HG03066 (cell line): ENCODE measurements around the gene ATP1A4.
A peak's percentile ranks its signal among the peaks of the same experiment; 100 is the strongest.

ENCODE experiments used
- ATAC-seq: cut with Tn5 transposase; IDR thresholded peaks from one replicate; pipeline ENCODE4 v1.9.1; 2021; ENCODE audit warnings: low read depth; ENCODE audit not compliant: unreplicated experiment

Gene ATP1A4

DNA sequence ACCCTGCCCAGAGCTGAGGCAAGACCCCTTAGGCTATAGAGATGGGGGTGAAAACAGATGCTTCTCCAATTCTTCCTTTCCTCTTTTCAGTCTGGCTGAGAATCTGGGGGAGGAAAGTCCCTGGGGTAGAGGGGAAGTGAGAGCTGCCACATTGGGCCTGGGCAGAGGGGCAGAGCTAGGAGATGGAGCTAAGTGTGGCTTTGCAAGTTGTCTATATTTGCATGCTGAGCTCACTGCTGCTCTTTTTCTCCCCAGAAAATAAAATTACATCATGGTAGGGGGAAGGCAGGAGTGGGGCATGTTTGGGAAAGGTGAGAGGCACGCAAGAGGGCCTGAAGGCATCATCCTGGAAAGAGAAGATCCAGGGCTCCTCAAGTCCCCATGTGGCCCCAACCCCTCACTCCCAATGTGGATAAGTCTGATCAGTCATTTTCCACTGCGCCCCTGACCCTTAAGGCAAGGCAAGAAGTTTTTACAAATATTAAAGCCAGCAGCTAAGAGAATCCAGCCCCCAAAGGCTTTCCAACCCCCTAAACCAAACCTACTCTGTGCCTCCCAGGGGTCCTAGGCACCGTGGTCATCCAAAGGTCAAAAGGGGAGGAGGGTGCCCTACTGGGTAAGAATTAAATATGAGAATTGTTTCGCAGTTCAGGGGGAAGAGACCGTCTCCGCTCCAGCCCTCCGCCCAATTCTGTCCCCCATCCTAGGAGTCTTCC, 53.3 kb downstream of the ATP1A4 start:
- peak; percentile 57 for ATAC-seq

DNA sequence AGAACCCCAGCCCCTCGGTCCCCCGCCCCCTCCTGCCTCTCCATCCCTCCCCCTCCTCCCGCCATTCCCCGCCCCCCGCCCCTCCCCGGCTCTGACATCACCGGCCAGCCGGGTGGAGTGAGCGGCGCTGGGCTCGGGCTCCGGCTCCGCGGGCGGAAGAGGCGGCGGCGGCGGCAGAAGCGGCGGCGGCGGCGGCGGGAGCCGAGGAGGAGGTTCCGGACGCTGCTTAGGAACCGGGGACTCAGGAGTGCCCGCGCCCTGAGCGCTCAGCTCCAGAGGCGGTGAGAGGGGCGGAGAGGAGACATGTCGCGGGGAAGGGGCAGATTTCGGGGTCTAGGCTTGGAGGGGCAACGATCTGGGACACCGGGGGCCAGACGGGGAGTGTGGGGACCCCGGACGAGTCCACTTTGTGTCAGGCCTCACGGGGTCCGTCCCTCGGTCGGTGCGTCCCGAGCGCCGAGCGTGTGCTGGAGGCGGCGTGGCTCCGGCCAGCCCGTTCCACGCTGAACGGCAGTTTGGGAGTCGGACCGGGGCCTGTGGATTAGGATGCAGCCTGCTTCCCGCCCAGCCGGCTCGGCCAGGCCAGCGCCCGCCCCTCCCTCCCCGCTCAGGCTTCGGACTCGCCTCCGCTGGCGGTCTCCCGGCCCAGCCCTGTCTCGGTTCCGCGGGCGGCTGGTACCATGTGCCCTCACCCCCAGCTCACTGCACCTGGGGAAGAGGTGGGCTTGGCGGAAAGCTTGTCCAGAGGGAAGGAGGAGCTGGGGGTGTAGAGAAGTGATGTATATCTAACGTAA, 54.0 kb downstream of the ATP1A4 start, which contains the start of gene PEA15:
TSS of gene PEA15 (plus strand) at position 143 of the 794 bp plus-strand sequence. CDS start 6,161 bp downstream, outside the sequence.
- ATAC-seq = peak; percentile 43

DNA sequence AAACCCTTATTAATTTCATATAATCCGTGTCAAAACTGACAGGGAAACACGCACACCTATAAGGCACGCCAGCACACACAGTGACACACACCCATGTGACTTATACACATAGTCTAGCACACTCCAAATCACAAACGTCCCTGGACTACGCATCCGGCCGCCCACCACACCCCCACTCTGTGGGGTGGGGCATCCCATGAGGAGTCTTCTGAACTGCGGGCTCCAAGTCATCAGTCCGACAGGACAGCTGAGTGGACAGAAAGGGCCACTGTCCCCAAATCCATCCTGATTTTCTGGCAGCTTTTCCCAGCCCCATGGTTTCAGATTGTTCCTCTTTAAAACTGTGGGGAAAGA, 54.6 kb downstream of the ATP1A4 start:
- no peak for ATAC-seq

DNA sequence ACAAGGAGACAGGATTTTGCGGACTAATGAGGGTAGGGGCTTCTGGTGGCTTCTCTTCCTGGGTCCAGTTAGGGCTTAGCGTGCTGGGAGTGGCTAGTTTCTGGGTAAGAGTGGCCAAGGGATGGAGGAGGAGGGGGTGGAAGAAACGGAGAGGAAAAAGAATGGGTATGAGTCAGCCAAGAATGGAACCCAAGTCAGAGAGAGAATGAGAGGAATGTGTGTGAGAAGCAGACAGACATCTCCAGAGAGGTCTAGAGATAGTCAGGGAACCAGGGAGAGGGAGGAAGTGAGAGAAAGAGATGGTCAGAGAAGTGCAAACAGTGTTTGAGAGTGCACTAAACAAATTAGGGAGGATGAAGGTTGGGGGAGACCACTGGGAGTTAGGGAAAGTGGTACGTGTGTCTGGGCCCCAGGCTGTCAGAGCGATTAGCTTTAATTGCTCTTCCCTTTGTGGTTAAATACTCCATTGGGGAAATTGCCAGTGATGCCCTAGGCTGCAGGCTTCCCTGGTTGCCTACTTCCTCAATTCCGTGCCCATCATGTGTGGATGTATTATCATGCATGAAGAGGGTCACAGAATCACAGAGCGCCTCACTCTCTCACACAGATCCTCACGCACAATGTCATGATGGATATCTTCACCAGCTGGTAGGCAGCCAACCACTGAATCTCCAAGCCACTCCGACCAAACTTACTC, 55.2 kb downstream of the ATP1A4 start:
- no peak for ATAC-seq

DNA sequence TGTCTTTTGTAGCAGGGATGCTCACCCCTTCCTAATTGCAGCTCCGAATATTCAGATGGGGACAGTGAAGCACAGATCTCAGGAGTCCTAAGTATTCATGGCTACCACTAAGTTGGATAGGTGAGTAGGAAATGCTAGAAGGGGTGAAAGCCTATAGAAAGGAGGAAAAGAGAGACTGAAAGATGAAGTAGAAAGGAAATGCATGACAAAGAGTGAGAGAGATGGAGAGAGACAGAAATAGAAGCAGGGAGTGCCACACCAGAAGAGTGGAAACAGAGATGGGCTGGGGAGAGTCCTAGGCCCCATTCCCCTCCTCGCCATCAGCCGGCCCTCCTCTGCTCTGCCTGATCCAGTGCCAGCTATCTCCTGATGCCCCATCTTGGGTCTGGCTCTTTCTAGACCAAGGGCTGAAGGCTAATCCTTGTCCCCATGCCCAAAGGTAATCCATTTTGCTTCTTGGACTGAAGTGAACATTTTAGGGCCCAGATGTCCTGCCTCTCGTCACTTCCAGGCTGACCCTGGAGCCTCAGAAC, 55.8 kb downstream of the ATP1A4 start:
- ATAC-seq = no peak

DNA sequence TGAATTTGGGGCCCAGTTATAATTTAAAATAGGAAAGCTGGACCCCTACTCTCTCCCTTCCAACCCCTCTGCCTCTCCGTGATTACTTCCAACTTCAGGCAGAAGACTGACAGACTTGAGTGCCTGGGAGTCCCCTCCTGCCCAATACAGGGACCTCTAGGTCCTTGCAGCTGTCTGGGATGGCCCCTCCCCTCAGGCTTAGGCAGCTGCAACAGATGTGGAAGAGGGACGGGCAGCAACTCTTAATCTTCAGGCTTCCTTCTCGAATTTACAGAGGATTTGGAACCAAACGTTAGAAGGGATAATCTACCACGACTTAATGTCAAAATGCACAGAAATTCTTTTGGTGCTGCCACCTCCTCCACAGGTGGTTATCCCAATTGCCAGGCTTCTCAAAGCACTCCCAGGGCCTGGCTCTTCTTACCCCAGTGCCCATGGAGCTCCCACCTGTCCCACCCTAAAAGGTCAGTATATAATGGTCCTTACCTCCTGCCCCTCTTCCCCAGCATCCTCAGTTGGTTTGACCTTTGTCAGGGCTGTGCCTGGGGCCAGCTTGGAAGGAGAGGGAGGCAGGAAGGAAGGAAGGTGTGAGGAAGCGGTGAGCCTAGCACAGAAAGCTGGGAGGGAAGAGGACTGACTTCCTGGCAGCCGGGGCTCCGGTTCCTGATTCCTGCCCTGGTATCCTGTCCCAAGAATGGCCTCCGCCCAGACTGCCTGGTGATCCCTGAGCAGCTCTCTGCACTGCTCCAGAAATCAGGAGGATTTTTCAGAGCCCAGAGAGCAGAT, 56.6 kb downstream of the ATP1A4 start:
- no peak for ATAC-seq

DNA sequence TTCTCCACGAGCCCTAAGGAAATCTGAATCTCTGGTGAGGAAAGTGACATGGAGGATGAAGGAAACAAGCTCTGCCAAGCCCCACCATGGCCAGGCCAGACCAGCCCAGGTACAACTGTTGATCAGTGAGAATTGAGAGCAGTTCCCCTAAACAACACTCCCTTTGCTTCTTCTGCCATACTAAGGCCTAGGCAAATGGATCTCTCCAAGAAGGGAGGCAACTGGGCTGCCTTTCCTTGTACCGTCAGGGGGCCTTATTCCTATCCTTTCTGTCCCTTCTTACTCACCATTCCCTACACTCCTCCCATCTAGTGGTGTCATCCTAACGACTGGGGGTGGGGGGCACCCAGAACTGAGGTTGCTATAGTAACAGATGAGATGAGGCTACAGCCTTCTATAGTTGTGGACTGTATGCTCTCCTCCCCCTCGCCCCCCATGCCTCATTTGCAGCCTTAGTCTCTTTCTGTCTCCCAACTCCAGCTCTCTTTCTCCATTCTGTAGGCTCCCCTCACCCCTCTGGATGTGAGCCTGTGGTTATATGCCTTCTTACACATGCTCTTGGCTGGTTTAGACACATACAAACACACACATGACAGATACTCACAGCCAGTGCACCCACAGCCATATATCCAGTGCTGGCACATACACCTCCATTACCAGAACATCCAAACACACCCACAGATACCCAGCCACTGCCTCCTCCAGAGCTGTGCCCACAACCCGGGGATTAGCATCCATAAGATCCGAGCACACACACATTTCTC, 57.3 kb downstream of the ATP1A4 start:
- no peak for ATAC-seq

DNA sequence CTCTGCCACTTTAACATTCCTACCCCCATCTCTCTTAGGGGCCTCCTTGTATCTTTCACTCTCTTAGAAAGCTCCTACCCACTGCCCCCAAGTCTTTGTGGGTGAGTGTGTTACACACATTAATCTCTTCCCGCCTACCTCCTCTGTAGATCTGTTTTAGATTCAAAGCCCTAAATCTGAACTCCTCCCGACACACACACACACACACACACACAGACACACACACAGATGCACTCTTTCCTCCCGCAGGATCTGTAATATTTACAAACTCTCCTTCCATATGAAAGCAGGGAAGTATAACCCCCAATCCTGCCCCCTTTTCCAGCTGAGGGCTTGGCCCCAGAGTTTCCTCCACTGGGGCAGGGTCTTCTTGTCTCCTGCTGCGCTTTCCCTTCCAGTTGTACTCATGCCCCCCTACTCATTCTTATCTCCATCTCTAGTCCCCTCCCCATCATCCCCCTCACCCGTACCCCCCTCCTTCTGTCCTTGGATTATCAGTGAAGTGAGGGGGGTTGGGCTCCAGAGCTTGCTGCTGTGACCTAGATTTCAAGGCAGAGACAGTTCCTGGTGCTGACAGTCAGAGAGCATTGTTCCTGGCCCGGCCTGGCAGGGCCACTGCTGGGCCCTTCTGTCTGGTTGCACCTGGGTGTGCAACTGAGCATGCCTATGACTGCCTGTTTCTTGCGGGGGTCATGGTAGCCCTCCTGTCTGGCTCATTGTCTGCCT, 58.1 kb downstream of the ATP1A4 start:
- ATAC-seq = no peak

DNA sequence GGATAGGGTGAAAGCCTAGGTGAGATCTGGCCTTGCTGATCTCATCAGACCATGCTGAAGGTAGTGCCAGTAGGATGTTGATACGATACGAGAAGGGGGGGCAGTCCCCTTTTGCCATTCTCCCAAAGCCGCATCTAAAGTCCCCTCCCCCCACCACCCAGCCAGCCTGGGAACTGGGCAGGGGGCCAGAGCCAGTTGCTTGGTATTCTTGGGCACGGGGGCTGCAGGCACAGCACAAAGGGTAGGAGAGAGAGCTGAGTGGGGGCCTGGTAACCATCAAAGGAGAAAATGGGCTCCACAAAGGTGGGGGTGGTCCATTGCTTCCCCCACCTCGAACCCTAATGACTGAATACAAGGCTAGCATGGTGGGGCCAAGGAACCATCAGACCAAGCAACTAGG, 59.2 kb downstream of the ATP1A4 start:
- ATAC-seq = no peak

DNA sequence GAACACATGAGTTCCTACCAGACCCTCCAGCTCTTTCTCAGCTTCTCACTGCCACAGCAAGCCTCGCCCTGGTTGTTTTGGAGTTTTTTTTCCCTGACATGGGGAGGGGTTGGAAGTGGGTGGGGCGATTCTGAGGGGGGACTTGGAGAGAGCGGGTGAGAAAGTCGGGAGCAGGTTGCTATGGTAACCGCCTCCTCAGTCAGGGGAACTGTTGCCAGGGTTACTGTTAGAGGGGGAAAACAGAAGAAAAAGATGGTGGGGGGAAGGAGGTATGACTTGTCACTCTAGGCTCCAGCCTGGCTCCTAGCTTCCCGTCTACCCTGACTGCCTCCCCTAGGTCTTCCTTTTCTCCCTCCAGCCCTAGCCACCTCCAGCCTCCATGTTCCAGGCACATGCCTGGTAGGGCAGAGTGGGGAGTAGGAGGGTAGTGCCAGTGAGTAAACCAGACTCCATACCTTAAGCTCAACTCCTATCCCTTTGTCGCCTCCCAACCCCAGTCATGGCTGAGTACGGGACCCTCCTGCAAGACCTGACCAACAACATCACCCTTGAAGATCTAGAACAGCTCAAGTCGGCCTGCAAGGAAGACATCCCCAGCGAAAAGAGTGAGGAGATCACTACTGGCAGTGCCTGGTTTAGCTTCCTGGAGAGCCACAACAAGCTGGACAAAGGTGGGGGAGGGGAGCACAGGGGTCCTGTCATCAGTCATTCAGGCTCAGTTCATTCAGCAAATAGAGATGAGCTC, 59.8 kb downstream of the ATP1A4 start:
- no peak for ATAC-seq

DNA sequence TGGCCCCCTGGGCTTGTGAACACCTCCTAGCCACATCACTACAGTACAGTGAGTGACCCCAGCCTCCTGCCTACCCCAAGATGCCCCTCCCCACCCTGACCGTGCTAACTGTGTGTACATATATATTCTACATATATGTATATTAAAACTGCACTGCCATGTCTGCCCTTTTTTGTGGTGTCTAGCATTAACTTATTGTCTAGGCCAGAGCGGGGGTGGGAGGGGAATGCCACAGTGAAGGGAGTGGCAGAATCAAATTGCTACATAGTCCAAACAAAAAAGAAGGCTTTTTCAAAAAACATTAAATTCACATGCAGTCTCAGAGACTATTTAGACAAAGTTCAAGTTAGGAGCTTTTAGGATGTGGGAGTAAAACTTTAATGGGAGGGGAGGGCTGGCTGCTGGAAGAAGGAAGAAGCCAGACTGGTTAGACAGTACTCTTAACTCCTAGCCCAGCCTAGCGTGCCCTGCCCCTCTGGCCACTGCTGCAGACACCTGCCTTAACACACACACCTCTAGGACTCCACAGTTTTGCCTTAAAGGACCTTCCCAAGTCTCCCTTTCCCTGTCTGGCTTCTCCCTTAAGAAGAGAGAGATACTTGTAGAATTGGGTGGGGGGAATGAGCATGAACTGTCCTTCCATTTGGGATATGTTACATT, 63.2 kb downstream of the ATP1A4 start:
- ATAC-seq = no peak

DNA sequence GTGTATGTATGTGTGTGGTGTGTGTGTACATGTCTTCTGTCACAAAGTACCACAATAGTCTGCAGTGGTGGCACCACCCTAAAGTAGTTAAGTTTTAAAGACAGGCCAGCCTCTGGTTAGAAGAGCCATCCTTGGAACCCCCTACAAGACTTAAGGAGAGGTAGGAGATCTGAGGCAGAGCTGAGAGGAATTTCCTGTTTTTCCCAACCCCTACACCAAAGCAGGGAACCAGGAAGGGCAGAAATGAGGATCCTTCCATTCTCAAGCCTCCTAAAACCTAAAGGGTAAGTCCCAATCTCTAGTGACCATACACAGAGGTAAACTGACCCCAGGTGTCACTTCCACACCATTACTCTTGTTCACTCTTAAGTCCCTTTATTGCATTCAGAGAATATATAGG, 64.9 kb downstream of the ATP1A4 start:
- ATAC-seq = no peak

DNA sequence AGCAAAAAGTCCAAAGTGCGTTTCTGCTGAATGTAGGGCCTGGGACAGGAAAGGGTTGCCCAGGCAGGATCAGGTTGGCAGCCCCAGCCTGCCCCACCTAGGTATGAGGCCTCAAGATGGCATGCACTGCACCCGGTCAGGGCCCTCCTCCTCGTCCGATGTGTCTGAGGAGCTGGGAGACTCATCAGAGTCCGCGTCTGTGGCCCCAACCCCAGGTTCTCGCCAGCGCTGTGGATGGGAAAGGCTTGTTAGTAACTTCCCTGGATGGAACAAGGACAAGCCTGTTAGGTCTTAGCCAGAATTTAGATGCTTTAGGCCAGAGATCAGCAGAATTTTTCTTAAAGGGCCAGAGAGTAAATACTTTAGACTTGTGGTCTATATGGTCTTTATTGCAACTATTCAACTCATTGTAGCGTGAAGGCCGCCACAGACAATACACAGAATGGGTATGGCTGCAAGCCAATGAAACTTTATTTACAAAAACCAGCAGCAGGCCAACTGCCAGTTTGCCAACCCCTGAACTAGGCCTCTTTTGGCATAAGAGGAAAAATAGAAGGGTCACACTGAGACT, 66.2 kb downstream of the ATP1A4 start:
- no peak for ATAC-seq

DNA sequence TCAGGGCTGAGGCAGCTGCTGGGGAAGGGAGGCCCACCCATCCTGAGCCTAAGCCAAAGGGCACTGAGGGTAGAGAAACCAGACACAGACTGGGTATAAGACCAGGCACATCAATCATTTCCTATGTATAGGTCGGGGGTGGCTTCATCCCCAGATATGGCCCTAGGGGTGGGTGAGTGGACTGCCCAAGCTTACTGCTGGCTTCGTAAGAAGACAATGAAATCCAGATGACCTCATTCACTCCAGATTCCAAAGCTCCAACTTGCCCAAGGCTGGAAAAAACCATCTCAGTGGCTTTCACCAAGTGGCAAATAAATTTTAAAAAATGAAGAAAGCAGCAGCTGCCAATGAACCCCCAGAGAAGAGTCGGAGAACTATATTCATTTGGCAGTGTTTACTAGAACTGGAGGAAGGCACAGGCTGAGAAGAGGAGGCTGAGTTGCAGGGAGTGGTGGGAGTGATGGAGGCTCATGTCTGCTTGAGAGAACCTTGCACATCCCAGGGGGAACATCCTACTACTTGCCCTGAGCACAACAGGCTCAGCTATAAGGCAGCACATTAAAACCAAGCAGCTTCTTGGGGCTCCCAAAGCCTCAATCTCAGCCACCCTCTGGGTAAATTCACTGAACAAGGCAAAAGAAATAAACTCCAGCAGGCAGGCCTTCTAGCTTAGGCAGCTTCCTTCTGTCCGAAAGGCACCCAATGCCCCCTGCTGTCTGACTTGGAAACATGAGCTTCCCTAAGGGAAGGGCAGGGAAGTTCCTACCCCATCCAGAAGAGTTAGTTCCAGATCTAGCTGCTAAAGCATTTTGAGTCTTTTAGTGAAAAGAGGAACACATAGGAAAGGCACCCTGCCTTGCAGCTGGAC, 67.9 kb downstream of the ATP1A4 start:
- no peak for ATAC-seq

DNA sequence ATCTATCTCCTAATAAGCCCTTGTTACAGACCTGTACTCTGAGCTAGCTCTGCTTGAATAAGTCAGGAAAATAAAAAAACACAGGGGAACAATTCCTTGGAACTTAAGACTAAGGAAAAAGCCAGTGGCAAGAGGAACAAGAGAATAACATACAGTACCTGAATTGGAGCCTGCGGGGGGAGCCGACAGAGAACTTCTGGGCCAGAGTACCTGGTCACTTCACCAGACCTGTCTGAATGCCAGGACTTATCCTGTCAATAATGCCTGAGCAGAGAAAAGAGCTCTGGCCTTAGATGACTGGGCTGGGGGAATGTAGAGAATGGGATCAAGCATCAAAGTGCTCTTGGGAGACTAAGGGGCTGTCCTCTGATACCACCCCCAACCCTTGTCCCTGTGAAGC, 68.9 kb downstream of the ATP1A4 start:
- no peak for ATAC-seq

DNA sequence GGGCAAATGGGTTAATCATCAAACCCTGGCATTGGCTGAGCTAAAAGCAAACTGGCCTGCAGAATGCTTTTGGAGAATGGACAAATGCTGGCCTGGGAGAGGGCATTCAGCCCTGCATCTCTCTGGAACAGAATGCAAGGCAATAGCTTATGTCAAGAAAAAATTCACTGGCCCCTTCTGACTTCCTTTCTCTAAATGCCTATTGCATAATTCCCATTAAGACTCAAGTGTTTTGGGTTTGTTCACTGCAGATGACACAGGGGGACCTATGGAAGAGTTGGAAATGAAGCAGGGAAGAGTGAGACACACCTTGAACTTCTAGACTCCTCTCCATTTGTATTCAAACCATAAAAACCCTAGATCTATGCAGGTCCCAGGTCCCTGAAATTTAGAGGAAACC, 69.7 kb downstream of the ATP1A4 start:
- no peak for ATAC-seq

DNA sequence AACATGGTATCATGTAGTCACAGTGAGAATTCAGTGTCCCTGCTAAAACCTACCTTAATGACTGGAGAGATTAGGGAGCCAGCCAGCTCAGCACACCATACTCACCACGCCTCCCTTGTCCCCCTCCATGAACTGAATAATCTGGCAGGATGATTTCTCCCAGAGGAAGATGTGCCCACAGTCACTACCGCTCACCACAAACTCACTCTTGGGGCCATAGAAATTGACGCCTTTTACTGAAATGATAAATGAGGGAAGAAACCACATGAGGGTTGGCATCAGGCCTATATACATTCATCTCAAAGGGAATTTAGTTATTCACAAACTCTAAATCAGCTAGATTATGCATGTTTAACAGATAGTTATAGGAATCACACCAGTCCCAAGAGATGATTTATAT, 71.1 kb downstream of the ATP1A4 start:
- no peak for ATAC-seq
